Fibroblast of villous mesenchyme (primary cell): Measurements from ENCODE around the gene ZNF275. TPM values are rescaled to one million over a fixed set of nuclear protein-coding genes. Genes with fewer than 3 reads are reported as not detected.

Experiments used
- DNase-seq: peaks from one replicate; pipeline ENCODE4 v3.0.0-alpha.2; 2010; ENCODE audit warnings: low read depth
- H3K4me3 ChIP-seq: 2 replicates; pipeline ENCODE4 v1.5.1; 2011; ENCODE audit warnings: low read depth, mild to moderate bottlenecking, low read length
- total RNA-seq: library from RNA; depleted of rRNA; stranded (reverse); fragments of >200 nt; gene quantifications from 2 replicates; pipeline ENCODE4 v1.2.3, GENCODE V29; 2012
- TF ChIP-seq, protein P1 (sequence below): IDR thresholded peaks from 2 replicates; pipeline ENCODE4 v1.5.1; 2012; ENCODE audit warnings: low read depth, mild to moderate bottlenecking, low read length; ENCODE audit not compliant: insufficient read depth

Gene ZNF275
- total RNA-seq, 1 donor = 13.4 TPM

DNA sequence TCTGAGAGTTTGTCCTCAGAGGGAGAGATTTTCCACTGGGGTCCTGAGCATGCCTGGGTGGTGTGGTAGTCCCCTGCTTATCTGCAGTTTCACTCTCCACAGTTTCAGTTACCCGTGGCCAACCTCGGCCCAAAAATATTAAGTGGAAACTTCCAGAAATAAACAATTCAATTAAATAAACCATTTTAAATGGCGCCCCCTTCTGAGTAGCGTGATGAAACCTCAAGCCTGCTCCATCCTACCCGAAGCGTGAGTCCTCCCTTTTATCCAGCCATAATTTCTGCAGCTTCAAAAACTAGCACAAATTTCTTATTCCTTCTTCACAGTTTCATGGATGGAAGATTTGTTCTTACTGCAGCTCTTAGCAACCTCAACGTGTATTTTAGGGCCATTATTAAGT lies 40.5 kb downstream of the ZNF275 start:
- TF ChIP-seq, protein P1, sequence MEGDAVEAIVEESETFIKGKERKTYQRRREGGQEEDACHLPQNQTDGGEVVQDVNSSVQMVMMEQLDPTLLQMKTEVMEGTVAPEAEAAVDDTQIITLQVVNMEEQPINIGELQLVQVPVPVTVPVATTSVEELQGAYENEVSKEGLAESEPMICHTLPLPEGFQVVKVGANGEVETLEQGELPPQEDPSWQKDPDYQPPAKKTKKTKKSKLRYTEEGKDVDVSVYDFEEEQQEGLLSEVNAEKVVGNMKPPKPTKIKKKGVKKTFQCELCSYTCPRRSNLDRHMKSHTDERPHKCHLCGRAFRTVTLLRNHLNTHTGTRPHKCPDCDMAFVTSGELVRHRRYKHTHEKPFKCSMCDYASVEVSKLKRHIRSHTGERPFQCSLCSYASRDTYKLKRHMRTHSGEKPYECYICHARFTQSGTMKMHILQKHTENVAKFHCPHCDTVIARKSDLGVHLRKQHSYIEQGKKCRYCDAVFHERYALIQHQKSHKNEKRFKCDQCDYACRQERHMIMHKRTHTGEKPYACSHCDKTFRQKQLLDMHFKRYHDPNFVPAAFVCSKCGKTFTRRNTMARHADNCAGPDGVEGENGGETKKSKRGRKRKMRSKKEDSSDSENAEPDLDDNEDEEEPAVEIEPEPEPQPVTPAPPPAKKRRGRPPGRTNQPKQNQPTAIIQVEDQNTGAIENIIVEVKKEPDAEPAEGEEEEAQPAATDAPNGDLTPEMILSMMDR = no peak
- DNase-seq = no peak
- H3K4me3 ChIP-seq = no peak overlapping the region

DNA sequence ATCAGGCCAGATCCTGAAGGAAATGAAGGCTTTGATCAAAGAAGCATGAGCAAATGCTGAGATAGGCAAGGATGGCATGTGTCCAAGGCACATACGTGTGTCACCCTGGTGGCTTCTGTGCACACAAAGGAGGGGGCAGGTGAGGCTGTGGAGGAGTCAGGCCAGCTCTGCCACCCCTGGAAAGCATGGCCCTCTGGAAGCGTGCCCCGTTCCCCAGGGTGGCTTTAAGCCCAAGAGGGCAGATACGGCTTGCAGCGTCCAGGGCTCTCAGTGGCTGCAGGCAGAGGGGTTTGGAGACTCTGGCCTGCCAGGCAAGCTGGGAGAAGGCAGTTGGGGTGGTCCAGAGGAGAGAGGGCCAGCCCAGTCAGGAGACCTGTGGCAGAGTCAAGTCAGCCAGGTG lies 41.6 kb downstream of the ZNF275 start:
- TF ChIP-seq, protein P1 = no peak
- DNase-seq = no peak
- H3K4me3 ChIP-seq = no peak overlapping the region

DNA sequence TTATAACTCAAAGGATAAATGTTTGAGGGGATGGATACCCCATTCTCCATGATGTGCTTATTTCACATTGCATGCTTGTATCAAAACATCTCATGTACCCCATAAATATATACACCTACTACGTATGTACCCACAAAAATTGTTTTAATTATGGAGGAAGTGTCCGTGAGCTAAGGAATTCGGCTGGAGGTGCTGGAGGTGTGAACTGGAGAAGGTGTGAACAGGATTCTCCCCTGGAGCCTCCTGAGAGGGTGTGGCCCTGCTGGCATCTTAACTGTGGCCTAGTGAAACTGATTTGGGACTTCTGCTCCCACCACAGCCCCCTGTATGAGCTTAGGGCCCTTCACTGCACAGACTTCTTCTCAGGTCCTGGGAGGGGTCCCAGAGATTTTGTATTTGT lies 43.8 kb downstream of the ZNF275 start:
- no peak for DNase-seq
- no peak overlapping the region for H3K4me3 ChIP-seq
- TF ChIP-seq, protein P1 = no peak

DNA sequence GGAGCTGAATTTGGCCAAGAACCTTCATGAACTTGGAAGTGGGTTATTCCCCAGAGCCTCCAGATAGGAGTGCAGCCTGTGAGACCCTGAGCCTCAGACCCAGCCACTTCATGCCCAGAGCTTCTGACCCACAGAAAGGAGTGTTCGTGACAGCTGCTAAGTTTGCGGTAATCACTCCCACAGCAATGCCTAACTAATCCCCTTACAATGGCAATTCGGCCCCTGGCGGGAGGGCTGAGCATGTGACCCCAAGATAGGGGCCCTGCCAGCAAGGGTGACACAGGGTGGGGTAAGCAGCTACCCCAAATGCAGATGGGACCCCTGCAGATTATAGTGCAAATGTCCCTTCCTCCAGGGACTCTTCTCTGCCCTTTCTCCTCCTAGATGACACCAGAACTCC lies 44.7 kb downstream of the ZNF275 start:
- TF ChIP-seq, protein P1 = no peak
- no peak for DNase-seq
- no peak overlapping the region for H3K4me3 ChIP-seq

DNA sequence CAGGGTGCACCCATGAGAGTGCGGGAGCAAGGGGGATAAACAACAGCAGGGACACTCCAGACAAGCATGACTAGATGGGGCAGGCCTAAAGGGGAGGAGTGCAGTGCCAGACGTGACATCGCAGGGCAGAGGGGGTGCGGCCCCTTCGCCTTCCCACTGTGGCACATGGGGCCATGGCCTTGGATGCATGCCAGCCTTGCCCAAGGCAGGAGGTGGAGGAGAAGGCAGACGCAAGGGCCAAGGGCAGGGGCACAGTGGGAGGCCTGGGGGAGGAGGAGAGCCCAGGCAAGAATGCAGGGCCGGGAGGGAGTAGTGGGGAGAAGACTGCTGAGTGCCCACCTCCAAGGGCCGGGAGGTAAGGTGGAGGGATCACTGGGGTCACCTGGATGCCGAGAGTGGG lies 45.6 kb downstream of the ZNF275 start:
- H3K4me3 ChIP-seq = no peak overlapping the region
- DNase-seq = no peak
- TF ChIP-seq, protein P1 = no peak

DNA sequence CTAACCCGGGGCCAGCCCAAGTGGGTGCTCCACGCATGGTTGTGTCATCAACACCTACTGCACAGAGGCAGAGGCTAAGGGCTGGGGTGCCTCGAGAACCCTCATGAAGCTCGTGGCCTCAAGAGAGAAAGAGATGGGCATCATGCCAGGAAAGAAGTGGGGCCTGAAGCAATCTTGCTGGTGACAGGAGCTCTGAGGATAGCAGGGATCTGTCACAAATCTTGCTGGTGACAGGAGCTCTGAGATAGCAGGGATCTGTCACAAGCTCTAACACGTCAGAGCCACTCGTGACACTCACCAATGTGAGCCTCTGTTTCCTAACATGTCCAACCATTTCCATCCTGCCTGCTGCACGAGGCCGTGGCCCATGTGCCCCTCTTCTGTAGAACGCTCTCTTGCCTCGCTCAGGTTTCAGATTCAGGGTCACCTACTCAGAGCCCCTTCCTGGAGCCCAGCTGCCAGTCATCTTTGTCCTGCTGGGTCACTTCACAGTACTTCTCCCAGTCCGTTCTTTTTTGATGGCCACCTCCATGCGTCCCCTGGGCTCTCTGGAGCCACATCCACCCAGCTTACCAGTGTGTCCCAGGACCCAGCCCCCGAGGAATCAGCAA lies 46.1 kb downstream of the ZNF275 start:
- DNase-seq = no peak
- TF ChIP-seq, protein P1 = no peak
- H3K4me3 ChIP-seq = no peak overlapping the region

DNA sequence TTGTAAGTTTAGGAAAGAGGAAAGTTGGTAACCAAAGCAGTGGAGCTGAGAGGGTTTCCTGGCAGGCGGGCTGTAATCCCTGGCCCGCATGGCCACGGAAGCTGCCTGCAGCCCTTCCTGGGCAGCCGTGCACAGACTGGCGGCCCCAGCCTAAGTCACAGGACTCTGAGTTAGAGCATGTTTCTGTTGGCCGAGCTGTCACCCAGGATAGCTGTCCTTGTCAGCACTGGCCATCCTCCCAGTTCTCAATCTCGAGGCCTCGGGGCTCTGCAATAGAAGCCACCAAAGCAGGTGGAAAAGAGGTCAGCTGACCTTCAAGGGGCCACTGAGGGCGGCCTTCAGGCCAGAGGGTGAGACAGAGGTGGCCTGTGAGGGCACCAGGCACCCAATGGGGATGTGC lies 46.7 kb downstream of the ZNF275 start:
- TF ChIP-seq, protein P1 = no peak
- no peak overlapping the region for H3K4me3 ChIP-seq
- DNase-seq = no peak
